MG63 (cell line): ENCODE measurements around the gene PER2. TPM values are rescaled to one million over a fixed set of nuclear protein-coding genes. Genes with fewer than 3 reads are reported as not detected.
"Not testable (repeated sequence)": the region's sequence is repeated elsewhere in the genome, so short reads cannot be mapped to it uniquely, and the experiment has no call there.

Source experiments
- DNase-seq: peaks from one replicate; pipeline ENCODE4 v3.0.0-alpha.2; 2020
- H3K27me3 ChIP-seq: fragments of 250-450 bp; sonication (Bioruptor Pico); 2 replicates; pipeline ENCODE4 v1.5.1; 2020; ENCODE audit warnings: mild to moderate bottlenecking, moderate library complexity
- H3K36me3 ChIP-seq: fragments of 250-450 bp; sonication (Bioruptor Pico); 2 replicates; pipeline ENCODE4 v1.5.1; 2020; ENCODE audit warnings: mild to moderate bottlenecking, moderate library complexity
- H3K4me3 ChIP-seq: fragments of 250-450 bp; sonication (Bioruptor Pico); 2 replicates; pipeline ENCODE4 v1.5.1; 2020; ENCODE audit warnings: mild to moderate bottlenecking, moderate library complexity
- H3K9me3 ChIP-seq: fragments of 250-450 bp; sonication (Bioruptor Pico); 2 replicates; pipeline ENCODE4 v1.5.1; 2020; ENCODE audit warnings: mild to moderate bottlenecking, moderate library complexity
- total RNA-seq: library from RNA; depleted of rRNA; stranded (reverse); fragments of >200 nt; shearing (Covaris generic); gene quantifications from 2 replicates; pipeline ENCODE4 v1.2.3, GENCODE V29; 2014; ENCODE audit warnings: low replicate concordance; rRNA removed

Gene PER2
- total RNA-seq, result 0.54 and 0.72 TPM in 2 replicates

- DNase-seq, result peak; percentile 60
- H3K36me3 ChIP-seq, result no peaks in the 10 kb centered on the region
- H3K9me3 ChIP-seq, result no peaks in the 10 kb centered on the region
- no peaks in the 10 kb centered on the region for H3K27me3 ChIP-seq
- H3K4me3 ChIP-seq, result peak within 1 kb of the TSS; percentile 76
These were observed at the start of gene PER2 for GRCh38 chr2:238287737-238288649. Gene PER2 (minus strand): TSS chr2:238288610. CDS start chr2:238277936, 10,674 bp downstream.

- Histone ChIP-seq H3K27me3 (no peaks in the 10 kb centered on the region), H3K9me3 (no peaks in the 10 kb centered on the region), H3K36me3 (no peaks in the 10 kb centered on the region; the same call in 1 of the 2 replicates), H3K4me3 (no peak overlapping the region)
- no peak for DNase-seq
These were observed 49.4 kb upstream of the PER2 start for GRCh38 chr2:238337846-238338245.

GRCh38 chr2:238336793-238337444 lies 48.5 kb upstream of the PER2 start:
- Histone ChIP-seq H3K9me3 (no peaks in the 10 kb centered on the region), H3K4me3 (no peak overlapping the region), H3K36me3 (no peaks in the 10 kb centered on the region; the same call in none of the 2 replicates), H3K27me3 (no peaks in the 10 kb centered on the region)
- DNase-seq, result no peak

- DNase-seq, result no peak
- Histone ChIP-seq H3K4me3 (no peak overlapping the region), H3K36me3 (no peaks in the 10 kb centered on the region; the same call in none of the 2 replicates), H3K9me3 (no peaks in the 10 kb centered on the region), H3K27me3 (no peaks in the 10 kb centered on the region)
These were observed 47.7 kb upstream of the PER2 start for GRCh38 chr2:238336151-238336550.

- not testable (repeated sequence) for H3K4me3 ChIP-seq, H3K36me3 ChIP-seq, H3K9me3 ChIP-seq, H3K27me3 ChIP-seq, DNase-seq
These were observed 47.2 kb upstream of the PER2 start for GRCh38 chr2:238335591-238335990.

- Histone ChIP-seq H3K27me3 (no peaks in the 10 kb centered on the region), H3K9me3 (no peaks in the 10 kb centered on the region), H3K4me3 (no peak overlapping the region), H3K36me3 (peaks cover 1% of the 10 kb centered on the region)
- DNase-seq, result no peak
These were observed 46.5 kb upstream of the PER2 start for GRCh38 chr2:238334885-238335284.

- DNase-seq, result no peak
- H3K27me3 ChIP-seq, result no peaks in the 10 kb centered on the region
- H3K36me3 ChIP-seq, result peaks cover 24% of the 10 kb centered on the region
- no peak overlapping the region for H3K4me3 ChIP-seq
- no peaks in the 10 kb centered on the region for H3K9me3 ChIP-seq
These were observed 43.5 kb upstream of the PER2 start for GRCh38 chr2:238331916-238332315.

GRCh38 chr2:238330391-238330790 lies 42.0 kb upstream of the PER2 start:
- Histone ChIP-seq H3K27me3 (no peaks in the 10 kb centered on the region), H3K4me3 (no peak overlapping the region), H3K9me3 (no peaks in the 10 kb centered on the region), H3K36me3 (peaks cover 24% of the 10 kb centered on the region)
- no peak for DNase-seq

GRCh38 chr2:238327751-238328150 lies 39.3 kb upstream of the PER2 start:
- no peak overlapping the region for H3K4me3 ChIP-seq
- H3K27me3 ChIP-seq, result no peaks in the 10 kb centered on the region
- no peaks in the 10 kb centered on the region for H3K9me3 ChIP-seq
- H3K36me3 ChIP-seq, result peaks cover 24% of the 10 kb centered on the region
- no peak for DNase-seq

- peak; percentile 48 for DNase-seq
- Histone ChIP-seq H3K36me3 (peaks cover 24% of the 10 kb centered on the region), H3K4me3 (no peak overlapping the region), H3K27me3 (no peaks in the 10 kb centered on the region), H3K9me3 (no peaks in the 10 kb centered on the region)
These were observed 38.5 kb upstream of the PER2 start for GRCh38 chr2:238326801-238327365.

- no peaks in the 10 kb centered on the region for H3K27me3 ChIP-seq
- no peak overlapping the region for H3K4me3 ChIP-seq
- no peaks in the 10 kb centered on the region for H3K9me3 ChIP-seq
- no peak for DNase-seq
- H3K36me3 ChIP-seq, result peaks cover 24% of the 10 kb centered on the region
These were observed 37.3 kb upstream of the PER2 start for GRCh38 chr2:238325694-238326093.

- H3K4me3 ChIP-seq, H3K27me3 ChIP-seq, DNase-seq, H3K9me3 ChIP-seq: not testable (repeated sequence)
- H3K36me3 ChIP-seq, result peaks cover 16% of the 10 kb centered on the region
These were observed 35.8 kb upstream of the PER2 start for GRCh38 chr2:238324248-238324647.

GRCh38 chr2:238322001-238322411 lies 33.6 kb upstream of the PER2 start:
- no peak for DNase-seq
- Histone ChIP-seq H3K9me3 (peaks cover 6% of the 10 kb centered on the region), H3K4me3 (no peak overlapping the region), H3K27me3 (no peaks in the 10 kb centered on the region), H3K36me3 (no peaks in the 10 kb centered on the region)

GRCh38 chr2:238321467-238321866 lies 33.1 kb upstream of the PER2 start:
- H3K9me3 ChIP-seq, result peaks cover 6% of the 10 kb centered on the region
- DNase-seq, result no peak
- no peaks in the 10 kb centered on the region for H3K27me3 ChIP-seq
- no peaks in the 10 kb centered on the region for H3K36me3 ChIP-seq
- peak overlapping the region; percentile 57 for H3K4me3 ChIP-seq

GRCh38 chr2:238320648-238321281 lies 32.4 kb upstream of the PER2 start:
- H3K9me3 ChIP-seq, result peaks cover 6% of the 10 kb centered on the region
- H3K27me3 ChIP-seq, result no peaks in the 10 kb centered on the region
- peak overlapping the region; percentile 57 for H3K4me3 ChIP-seq
- H3K36me3 ChIP-seq, result no peaks in the 10 kb centered on the region
- DNase-seq, result peak; percentile 18

GRCh38 chr2:238320246-238320647 lies 31.8 kb upstream of the PER2 start, which contains the start of gene TRAF3IP1:
Gene TRAF3IP1 (plus strand): TSS chr2:238320518. CDS start chr2:238320663, 145 bp downstream.
- H3K9me3 ChIP-seq, result peaks cover 6% of the 10 kb centered on the region
- peak; percentile 92 for DNase-seq

More at GRCh38 chr2:238320246-238320647, 31.8 kb upstream of the PER2 start, which contains the start of gene TRAF3IP1:
- Histone ChIP-seq H3K36me3 (no peaks in the 10 kb centered on the region), H3K4me3 (peak within 1 kb of the TSS; percentile 57), H3K27me3 (no peaks in the 10 kb centered on the region)
